ENCODE measurements around the gene RGL1.

- no peak for TF ChIP-seq CTCF (conservative IDR thresholded peaks at IDR 0.05; ENCODE audit: low read length)
- no peak for TF ChIP-seq EZH2phosphoT487 (IDR thresholded peaks at IDR 0.05; ENCODE audit: borderline replicate concordance)
These were observed 16.5 kb downstream of the RGL1 start for GRCh38 chr1:183821309-183821888.
